H1 (cell line): ENCODE data around the gene FAF2. TPM values are rescaled to one million over a fixed set of nuclear protein-coding genes. Genes with fewer than 3 reads are reported as not detected.

ENCODE experiments used
- ATF2 ChIP-seq: IDR thresholded peaks from 2 replicates; pipeline ENCODE4 v1.6.1; 2012; ENCODE audit warnings: low read length, inconsistent platforms
- CBX8 ChIP-seq: fragments of 300-800, 300-1000 bp; sonication (generic); IDR thresholded peaks from 2 replicates; pipeline ENCODE4 v1.7.1; 2016; ENCODE audit warnings: low read depth, low read length, borderline replicate concordance
- CHD2 ChIP-seq: IDR thresholded peaks from 2 replicates; pipeline ENCODE4 v1.6.1; 2012; ENCODE audit warnings: low read length, improper control_type of control experiment
- GABPA ChIP-seq: IDR thresholded peaks from 2 replicates; pipeline ENCODE4 v1.6.1; 2011; ENCODE audit warnings: mild to moderate bottlenecking, low read length, moderate library complexity, borderline replicate concordance; ENCODE audit not compliant: insufficient read depth
- NRF1 ChIP-seq: IDR thresholded peaks from 2 replicates; pipeline ENCODE4 v1.6.1; 2011; ENCODE audit warnings: mild to moderate bottlenecking, low read depth, low read length, improper control_type of control experiment
- RFX5 ChIP-seq: IDR thresholded peaks from 2 replicates; pipeline ENCODE4 v1.6.1; 2011; ENCODE audit warnings: low read depth, low read length, improper control_type of control experiment, borderline replicate concordance
- SIRT6 ChIP-seq: IDR thresholded peaks from one replicate; pipeline ENCODE4 v1.7.1; 2012; ENCODE audit warnings: low read length, inconsistent platforms
- polyA plus RNA-seq, 7 experiments: library from polyadenylated mRNA; depleted of rRNA in 3 of 7; stranded (reverse) in 5 of 7; unstranded in 2 of 7; fragments of >200 nt in 5 of 7; fragments of 200-250 nt in 2 of 7; gene quantifications; 1 replicate in 5 of 7; 2 replicates in 1 of 7; 4 replicates in 1 of 7; pipeline versions ENCODE4 v1.2.1 to v1.2.3, GENCODE V29; 2011 to 2013; ENCODE audit warnings: missing spikeins in 2 of 7, mixed read lengths in 2 of 7
- total RNA-seq: library from RNA; stranded (reverse); fragmentation: NEBNext Ultra II Directional; extraction: Animal tissue kit (Norgen Biotek cat#: 25700); gene quantifications from 2 replicates; pipeline ENCODE4 v1.2.1, GENCODE V29; 2021

FAF2 gene
- total and polyA plus RNA-seq, 2 of the 8 experiments (the other 6 are each of a cell fraction or from before 2014, with no cell fraction given) = 20.8 to 35.8 TPM

- no peak for TF ChIP-seq RFX5
- no peak for TF ChIP-seq GABPA
- TF ChIP-seq CHD2 = no peak
- no peak for TF ChIP-seq NRF1
- no peak for TF ChIP-seq SIRT6
- TF ChIP-seq CBX8 = no peak
- no peak for TF ChIP-seq ATF2
These were observed 7.1 kb upstream of the FAF2 start (continued) for GRCh38 chr5:176440927-176441706.
